HG02973 (cell line): ENCODE results near the gene NIPSNAP3A.

Source experiments
- ATAC-seq: cut with Tn5 transposase; IDR thresholded peaks from one replicate; pipeline ENCODE4 v1.9.1; 2021; ENCODE audit warnings: moderate library complexity; ENCODE audit not compliant: unreplicated experiment

Gene NIPSNAP3A

DNA sequence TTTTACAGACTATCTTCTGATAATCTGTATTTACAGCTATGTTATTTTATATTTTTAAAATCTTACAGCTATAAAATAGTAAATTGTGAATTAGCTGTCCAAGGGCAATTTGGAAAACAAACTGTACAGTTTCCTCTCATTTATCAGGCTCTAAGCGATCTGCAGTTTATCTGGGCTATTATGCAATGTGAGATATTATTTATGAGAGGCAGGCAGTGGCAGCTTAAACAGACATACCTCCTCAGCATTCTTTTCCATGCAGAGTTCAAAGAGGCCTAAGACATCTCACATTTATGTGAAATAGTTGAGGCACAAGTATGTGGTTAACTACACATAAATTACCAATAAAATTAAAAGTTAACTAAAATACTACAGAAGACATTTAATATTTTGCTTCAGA is 26.6 kb downstream of the NIPSNAP3A start:
- ATAC-seq = no peak

DNA sequence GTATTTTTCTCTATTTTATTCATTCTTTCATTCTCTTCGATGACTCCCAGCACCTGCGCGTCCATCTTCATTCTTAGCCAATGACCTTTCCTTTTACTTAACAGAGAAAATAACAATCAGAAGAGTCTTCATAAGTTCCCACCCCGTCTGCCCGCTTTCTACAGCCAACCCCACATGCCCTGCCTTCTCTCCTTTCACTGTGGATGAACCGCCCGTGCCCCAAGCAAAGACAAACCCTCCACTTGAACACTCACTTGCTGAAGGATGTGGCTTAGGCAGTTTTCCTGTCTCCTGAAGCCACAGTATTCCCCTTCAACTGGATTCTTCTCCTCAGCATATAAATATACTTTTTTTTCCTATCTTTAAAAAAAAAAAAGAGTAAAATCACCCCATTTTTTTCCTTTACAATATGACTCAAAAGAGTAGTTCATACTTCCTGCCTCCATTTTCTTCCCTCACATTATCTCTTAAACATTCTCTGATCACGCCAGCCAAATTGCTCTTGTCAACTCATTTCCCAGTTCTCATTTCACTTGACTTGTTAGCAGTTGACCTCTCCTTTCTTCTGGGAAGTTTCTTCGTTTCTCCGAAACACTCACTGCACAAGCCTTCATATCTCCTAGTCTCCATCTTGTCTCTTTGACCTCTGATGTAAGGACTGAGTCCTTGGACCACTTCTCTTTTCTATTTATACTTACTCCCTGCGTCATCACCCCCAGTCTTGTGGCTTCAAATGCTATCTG is 27.5 kb downstream of the NIPSNAP3A start:
- peak; percentile 92 for ATAC-seq

DNA sequence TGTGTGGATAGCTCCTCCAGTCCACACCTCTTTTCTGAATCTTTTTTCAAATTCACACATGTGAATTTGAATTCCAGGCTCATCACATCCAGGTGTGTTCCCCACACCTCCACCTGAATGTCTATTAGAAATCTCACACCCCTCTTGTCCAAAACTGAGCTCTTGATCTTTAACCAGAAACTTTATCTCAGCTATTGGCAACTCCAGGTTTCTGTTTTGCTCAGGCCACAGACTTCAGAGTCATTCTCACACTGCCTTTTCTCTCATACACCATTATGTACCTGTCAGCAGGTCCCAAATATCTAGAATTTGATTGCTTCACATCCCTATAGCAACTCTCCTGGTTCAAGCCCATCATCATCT is 28.1 kb downstream of the NIPSNAP3A start:
- ATAC-seq = peak; percentile 75

DNA sequence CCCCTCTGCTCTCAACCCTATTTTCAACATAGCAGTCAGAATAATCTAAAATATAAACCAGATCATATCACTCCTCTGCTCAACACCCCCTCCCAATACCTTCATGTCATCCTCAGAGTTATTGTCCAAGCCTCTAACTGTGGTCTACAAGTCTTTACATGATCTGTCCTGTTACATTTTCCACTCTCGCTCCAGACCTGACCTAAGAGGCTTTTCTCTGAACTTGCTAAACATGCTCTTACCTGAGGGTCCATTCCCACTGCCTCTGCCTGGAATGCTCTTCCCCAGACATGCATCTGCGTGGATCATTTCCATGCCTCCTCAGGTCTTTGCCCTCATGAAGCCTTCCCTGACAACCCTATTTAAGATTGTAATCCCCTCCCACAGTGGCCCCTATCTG is 28.5 kb downstream of the NIPSNAP3A start:
- no peak for ATAC-seq

DNA sequence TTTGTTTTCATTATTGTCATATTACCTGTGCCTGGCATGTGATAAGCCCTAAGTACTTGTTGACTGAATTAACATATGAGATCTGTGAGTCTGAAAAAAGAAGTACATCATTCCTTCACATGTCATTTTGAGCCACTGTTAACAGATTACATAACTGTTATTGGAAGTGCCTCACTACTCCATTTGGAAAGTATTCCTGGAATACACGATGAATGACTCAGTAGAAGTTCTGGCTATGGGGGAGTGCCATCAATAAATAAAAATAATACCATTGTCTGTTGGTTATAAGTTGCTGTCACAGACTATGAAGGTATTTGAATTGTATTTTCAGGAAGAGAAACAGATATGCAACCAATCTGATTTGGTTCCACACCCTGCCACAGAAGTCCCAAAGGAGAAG is 29.3 kb downstream of the NIPSNAP3A start:
- ATAC-seq = no peak

DNA sequence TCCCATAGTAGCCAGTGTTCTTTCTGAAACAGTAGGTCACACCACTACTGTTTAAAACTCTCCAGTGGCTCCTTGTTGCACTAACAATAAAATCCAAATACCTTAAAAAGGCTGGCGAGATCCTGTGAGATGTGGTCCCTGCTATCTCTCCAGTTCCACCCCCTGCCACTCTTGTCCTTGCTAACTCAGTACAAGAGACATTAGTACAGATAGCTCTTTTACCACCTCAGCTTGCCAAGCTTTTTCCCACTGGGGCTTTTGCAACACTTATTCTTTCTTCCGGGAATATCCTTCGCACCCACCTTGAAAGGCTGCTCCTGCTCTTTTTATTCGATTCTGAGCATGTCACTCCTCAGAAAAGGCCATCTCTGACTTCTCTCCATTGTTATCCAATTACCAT is 31.3 kb downstream of the NIPSNAP3A start:
- no peak for ATAC-seq

DNA sequence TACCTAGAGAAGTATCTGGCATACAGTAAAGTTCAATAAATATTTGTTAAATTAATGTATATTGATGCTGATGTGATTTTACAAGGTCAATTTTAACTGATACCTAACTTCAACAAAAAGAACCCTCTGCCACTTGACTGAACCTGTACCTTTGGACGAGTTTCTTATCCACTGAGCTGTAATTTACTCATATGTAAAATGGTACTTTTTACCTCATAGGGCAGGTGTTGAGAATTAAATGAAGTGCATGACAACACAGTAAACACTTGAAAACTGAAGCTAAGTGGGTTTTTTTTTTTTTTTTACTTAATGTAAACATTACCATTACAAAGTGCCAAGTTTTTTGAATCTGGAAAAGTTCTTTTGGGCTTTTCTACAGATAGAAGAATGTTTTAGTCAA is 31.9 kb downstream of the NIPSNAP3A start:
- no peak for ATAC-seq

DNA sequence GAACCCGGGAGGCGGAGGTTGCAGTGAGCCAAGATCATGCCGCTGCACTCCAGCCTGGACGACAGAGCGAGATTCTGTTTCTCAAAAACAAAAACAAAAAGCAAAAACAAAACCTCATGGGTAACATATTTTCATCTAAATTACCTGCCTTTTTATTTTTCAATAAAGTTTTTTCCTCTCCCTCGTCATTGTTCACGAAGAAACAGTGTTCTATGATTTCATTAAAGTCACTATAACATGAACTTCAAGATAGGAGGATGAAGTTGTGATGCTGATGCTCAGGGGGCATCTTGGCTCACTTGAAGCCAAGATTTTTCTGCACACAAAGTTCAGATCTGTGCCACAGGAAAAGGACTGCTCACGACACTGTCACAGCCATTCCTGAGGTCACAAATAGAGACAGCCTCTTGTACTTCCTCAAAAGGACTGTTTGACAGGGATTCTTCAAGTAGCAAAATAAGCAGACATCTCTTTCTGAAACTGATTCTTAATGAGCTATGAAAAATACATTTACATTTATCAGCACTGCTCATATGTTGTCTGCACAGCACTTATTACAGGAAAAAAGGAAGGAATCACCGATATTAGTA is 32.6 kb downstream of the NIPSNAP3A start:
- ATAC-seq = no peak

DNA sequence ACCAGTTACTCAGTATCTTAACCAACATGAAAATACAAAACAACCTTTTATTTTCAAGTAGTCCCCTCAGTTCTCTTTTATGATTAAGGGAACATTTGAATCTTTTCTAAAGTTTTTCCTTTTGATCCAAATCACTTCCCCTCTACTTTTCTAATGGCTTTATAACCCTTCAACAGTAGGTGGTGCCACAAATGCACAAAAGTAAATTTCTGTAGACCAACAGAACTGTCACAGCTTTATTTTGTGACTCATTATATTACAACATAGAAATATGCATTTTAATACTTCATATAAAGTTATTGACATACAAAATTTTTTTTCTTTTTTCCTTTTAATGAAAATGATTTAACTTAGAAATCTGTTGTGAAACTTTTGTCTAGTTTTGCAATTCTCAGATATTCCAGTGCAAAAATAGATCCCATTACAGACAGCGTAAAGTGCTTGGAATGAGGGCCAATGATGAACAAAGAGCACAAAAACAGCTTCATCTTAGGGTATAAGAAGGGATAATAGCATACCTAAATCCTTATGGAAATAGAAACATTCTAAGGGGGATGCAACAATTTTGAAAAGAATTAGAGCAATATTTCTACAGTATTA is 33.4 kb downstream of the NIPSNAP3A start:
- ATAC-seq = no peak

DNA sequence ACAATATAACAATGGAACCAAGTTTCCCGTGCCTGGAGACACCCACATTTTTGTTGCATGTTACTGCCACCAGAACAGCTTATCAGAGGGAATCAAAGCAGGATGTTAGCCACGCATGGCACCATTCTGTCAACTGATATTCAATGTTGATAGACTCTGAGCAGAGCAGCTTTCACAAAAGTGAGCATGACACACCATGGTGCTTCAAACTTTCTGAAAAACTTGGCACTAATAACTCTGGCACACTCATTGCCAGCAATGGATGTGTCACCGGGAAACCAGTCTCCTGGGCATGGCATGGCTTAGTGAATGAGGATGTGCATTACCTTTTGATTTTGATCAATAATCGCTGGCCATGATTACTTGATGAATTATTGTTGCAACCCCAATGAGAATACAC is 36.1 kb downstream of the NIPSNAP3A start:
- ATAC-seq = no peak

DNA sequence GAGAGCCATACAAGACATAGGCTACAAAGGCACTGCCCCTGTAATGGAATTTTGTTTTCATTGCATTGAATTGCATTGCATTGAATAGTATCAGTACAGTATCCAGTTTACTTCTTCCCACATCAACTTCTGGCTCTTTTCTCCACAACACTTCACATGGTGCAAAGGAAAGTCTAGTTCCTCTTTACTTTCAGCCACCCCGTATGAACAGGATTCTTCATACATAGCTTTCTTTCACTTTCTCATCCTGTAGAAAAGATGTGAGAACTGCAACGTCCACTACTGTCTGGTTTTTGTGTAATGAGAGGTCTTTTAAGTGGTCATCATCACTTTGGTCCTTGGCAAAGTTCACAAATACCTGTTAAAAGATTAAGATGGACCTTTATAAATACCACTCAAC is 36.6 kb downstream of the NIPSNAP3A start:
- peak; percentile 87 for ATAC-seq

DNA sequence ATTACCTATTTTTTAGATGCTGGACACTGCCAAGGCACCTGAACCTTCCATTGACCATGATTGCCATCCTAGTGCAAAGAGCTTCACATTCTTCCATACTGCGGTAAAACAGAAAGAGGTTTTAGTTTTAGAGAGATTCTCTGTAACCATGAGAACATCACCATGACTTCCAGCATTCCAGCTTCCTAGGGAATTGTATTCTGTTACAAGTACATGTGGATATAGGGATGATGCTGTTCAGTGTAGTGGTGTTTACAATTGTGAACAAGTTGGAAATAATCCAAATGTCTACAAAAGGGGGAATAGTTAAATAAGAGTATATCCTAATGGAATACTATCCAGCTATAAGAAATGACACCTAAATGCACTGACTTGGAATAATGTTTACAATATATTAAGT is 38.8 kb downstream of the NIPSNAP3A start:
- no peak for ATAC-seq

DNA sequence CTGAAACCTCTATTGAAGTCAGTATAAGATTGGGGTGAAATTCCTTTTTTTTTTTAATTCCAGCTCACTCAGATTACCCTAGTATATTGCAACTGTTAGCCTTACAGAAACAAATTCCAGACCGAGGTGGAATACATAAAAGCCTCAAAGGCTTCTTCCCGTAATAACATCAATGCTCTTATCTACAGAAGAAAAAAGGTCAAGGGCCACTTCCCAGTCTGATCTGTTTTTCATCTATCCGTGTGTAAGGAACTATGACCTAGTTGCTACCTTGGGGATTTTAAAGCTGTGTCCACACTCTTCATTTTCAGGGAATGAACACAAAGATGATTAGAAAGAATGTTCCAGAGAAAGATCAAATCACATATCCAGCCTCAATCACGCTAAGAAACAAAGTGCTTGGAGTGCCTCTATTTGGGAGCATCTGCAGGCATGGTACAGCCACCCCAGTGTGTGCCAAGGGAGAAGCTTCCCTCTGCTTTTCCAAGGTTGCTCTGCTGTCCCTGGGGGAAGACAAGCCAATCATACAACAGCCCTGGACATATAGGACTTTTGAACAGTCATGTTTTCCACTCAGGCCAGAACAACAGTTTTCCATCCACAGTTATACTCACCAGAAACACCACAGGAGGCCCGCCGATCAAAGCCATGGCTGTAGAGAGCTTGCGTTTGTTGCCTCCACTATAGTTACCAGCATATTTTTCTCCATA is 40.0 kb downstream of the NIPSNAP3A start:
- ATAC-seq = no peak

DNA sequence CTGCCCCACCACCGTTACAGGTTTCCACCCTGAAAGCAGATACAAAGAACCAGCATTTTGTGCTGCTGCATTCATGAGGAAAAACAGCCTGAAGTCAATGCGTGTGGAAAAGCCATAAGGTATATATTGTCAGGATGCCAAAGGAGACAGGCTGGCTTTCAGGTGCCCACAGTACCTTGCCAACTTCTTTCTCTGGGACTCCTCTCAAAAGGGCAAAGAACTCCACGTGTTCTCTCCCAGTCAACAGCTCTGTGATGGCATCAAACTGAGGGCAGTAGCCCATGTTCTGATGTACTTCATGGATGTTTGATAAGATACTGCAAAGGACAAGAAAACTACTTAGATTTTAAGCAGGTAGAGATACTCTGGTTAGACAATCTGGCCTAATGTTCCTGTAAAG is 40.8 kb downstream of the NIPSNAP3A start:
- ATAC-seq = no peak

DNA sequence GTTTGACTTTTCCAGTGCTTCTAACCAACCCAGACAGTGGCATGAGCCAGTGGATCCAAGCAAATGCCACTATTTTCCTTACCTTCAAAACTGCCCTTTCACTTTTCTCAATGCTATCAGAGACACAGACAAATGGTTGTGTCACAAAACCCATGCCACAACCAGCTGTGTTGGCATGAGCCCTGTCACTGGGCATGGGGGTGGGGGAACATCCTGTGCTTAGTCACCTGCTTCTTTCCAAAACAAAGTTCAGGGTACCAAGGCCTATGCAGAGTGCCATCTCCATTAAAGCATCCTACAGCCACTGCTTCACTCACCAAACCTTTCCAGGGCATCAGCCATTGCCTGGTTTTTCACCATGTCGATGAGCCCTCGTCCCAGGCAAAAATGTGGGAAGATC is 46.6 kb downstream of the NIPSNAP3A start:
- no peak for ATAC-seq

DNA sequence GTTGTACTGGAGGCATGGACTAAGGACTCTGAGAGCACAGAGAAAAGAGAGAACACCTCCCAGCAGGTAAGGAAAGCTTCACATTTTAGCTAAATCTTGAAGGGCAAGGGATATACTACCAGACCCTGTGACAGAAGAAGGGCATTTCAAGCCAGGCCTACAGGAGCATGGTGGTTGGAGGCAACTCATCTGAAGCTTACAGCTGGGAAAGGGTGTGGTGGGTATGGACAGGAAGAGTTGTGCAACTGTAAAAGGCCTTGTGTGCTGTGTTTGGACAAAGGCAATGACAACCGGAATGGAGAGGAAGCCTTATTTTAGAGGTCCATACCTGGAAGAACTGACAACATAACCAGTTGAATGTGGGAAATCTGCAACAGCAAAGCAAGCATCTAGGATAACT is 47.6 kb downstream of the NIPSNAP3A start:
- no peak for ATAC-seq

DNA sequence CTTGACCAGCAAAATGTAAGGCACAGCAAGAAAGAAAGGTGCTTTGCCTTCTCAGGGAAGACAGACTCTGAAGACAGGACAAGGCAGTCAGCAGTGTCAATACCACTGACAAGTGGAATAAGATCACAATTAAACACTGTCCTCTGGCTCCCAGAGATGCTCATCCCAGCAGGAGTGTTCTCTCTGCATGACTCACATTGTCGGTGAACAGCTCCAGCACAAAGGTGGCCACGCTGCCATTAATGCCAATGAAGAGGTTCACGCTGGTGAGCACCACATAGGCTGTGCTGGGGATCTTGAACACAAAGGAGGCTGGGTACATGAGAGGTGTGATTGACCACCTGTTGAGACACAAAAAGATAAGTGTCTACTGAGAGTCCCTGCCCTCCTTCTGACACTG is 48.4 kb downstream of the NIPSNAP3A start:
- no peak for ATAC-seq

DNA sequence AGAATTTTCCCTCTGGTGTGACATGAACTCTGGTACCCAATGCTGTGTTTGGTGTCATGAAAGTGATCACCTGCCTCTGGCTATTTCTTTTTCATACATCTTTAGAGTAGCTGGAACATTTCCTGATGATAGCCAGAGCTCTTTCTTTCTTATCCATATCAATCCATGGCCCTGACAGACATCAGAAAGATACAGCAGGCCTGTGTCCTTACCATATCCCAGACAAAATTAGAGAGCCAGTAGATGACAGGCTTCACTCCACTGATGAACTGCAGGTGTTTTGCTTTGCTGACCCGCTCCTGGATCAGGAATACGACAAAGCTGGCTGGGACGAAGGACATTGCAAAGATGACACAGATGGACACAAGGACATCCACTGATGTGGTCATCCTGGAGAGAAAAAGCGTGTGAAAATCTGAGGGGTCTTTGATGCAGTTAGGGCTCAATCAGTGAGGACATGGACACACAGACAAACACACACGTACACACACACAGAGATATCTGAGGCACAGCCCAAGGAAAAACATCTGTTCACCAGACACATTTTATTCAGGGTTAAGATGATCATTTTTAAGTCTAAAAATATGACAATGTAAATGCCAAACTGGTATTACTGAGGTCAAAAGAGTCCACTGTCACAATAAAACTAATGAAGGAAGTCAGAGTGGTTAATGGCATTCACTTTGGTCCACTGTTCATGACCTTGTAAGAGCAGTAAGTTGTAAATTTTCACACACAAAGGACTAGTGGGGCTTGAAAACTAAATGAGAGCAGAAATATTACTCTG is 50.9 kb downstream of the NIPSNAP3A start:
- ATAC-seq = no peak

DNA sequence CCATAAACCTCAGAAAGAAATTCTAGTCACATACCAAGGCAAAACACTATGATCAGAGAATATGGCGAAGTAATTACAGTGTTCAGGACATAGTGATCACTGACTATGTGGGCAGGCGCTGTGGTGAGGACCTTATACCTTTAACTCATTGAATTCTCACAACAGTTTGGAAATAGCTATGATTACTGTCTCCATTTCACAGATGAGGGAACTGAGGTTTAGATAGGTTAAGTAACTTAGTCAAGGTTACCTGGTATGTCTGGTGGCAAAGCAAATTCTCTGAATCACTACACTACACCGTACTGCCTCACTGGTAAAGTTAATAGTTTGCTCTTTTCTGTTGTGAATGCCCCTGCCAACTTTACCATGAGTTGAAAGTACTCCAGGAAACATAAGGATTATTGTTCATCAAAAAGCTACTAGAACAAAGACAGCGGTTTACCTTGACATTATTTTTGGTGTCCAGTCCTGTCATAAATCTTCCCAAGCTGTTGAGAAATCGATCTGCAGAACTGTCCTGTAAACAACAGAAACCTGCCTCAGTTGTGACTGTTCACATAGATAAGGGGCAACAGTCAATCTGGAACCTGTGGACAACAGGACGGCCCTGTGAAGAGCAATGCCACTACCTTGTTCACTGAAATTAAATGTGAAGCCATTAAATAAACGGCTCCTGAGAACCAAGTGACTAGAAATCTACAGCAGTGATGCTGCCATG is 52.7 kb downstream of the NIPSNAP3A start:
- ATAC-seq = no peak

DNA sequence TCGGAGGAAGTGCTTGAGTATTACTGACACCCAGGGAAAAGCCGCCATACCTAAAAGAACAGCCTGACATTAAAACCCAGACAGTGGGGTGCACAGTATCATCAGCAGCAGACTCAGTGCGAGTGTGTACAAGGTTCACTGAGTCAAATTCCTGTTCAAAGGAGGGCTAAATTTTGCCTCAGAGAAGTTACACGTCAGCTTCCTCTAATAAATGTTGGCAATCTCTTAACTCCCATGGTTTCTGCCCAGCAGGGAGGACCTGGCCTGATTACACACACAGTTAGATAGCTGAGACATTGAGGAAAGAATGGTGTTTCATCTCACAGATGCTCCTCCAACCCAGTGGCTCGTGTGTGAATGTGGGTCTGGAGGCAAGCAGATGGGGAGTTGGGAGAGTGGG is 54.6 kb downstream of the NIPSNAP3A start:
- ATAC-seq = no peak

DNA sequence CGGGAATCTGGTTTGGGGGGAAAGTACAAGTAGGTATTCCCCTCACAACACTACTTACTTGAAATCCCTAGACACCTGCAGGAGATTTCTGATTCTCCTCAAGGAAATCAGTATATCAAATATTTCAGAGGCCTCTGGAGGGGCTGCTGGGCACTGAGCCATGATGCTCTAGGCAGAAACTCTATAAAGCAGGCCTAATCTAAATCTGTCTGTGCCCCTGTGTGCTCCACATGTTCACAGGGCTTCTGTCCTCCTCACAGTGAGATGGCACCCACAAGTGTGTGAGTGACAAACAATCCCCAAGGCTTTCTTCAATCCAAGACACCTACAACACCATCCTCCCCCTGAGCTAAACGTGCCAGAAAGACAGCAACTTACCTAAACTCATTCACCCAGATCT is 55.4 kb downstream of the NIPSNAP3A start:
- no peak for ATAC-seq
